WTC11 (cell line): Measurements from ENCODE around the gene STPG3. TPM values are rescaled to one million over a fixed set of nuclear protein-coding genes. Genes with fewer than 3 reads are reported as not detected.

Experiments used
- ATAC-seq: fragments of 200-7000 bp; cut with Tn5 transposase; 2 replicates; pipeline ENCODE4 v1.10.0; 2021; ENCODE audit warnings: mild to moderate bottlenecking, moderate library complexity
- CTCF ChIA-PET: fragments of 300-600 bp; sonication (Branson Sonifier 250); formaldehyde crosslinking; loops from one replicate; lab custom pipeline; 2021; ENCODE audit warnings: antibody characterized with exemption; lab: Charles Lee
- POLR2A ChIA-PET: fragments of 350-600 bp; sonication (Branson Sonifier 250); formaldehyde crosslinking; loops from one replicate; lab custom pipeline; 2021; ENCODE audit warnings: antibody characterized with exemption; lab: Charles Lee
- DNase-seq: peaks from one replicate; pipeline ENCODE4 v3.0.0; 2021; ENCODE audit warnings: low spot score
- H3K27ac Mint-ChIP-seq: 2 replicates; pipeline ENCODE4 v1.8.0; 2021; ENCODE audit warnings: mixed read lengths
- H3K27me3 Mint-ChIP-seq: 2 replicates; pipeline ENCODE4 v1.8.0; 2021; ENCODE audit warnings: low read depth, mild to moderate bottlenecking, moderate library complexity, mixed read lengths
- H3K36me3 Mint-ChIP-seq: 2 replicates; pipeline ENCODE4 v1.8.0; 2021; ENCODE audit warnings: mixed read lengths
- H3K4me1 Mint-ChIP-seq: 2 replicates; pipeline ENCODE4 v1.8.0; 2022; ENCODE audit warnings: mixed read lengths
- H3K4me3 Mint-ChIP-seq: 2 replicates; pipeline ENCODE4 v1.8.0; 2021; ENCODE audit warnings: mild to moderate bottlenecking, moderate library complexity, mixed read lengths
- H3K9me3 Mint-ChIP-seq: 2 replicates; pipeline ENCODE4 v1.8.0; 2021; ENCODE audit warnings: mixed read lengths
- ATF1 ChIP-seq: sonication (generic); formaldehyde crosslinking; IDR thresholded peaks from 2 replicates; pipeline ENCODE4 v1.8.1; 2023; ENCODE audit warnings: mild to moderate bottlenecking, moderate library complexity, missing genetic modification reagents
- GTF2I ChIP-seq: fragments of 250-450 bp; sonication (Bioruptor Pico); conservative IDR thresholded peaks from 2 replicates; pipeline ENCODE4 v1.4.0; 2021; ENCODE audit warnings: mild to moderate bottlenecking
- HMGA2 ChIP-seq: fragments of 250-450 bp; sonication (Bioruptor Pico); IDR thresholded peaks from 2 replicates; pipeline ENCODE4 v1.4.0; 2021; ENCODE audit warnings: mild to moderate bottlenecking, moderate library complexity
- SP1 ChIP-seq: sonication (generic); formaldehyde crosslinking; conservative IDR thresholded peaks from 2 replicates; pipeline ENCODE4 v1.8.1; 2022; ENCODE audit warnings: missing genetic modification reagents
- TCF7 ChIP-seq: sonication (generic); formaldehyde crosslinking; IDR thresholded peaks from 2 replicates; pipeline ENCODE4 v1.8.0; 2022; ENCODE audit warnings: mild to moderate bottlenecking, low read depth, missing genetic modification reagents, moderate library complexity
- TP53 ChIP-seq: sonication (generic); formaldehyde crosslinking; IDR thresholded peaks from 2 replicates; pipeline ENCODE4 v1.8.1; 2023; ENCODE audit warnings: mild to moderate bottlenecking, missing genetic modification reagents
- ZNF671 ChIP-seq: fragments of 250-450 bp; sonication (Bioruptor Pico); IDR thresholded peaks from 2 replicates; pipeline ENCODE4 v1.8.0; 2021; ENCODE audit warnings: mild to moderate bottlenecking
- total RNA-seq: library from RNA; stranded (reverse); gene quantifications from 3 replicates; pipeline ENCODE4 v1.2.3, GENCODE V29; 2021
- TF ChIP-seq, protein P1 (sequence below): sonication (generic); formaldehyde crosslinking; IDR thresholded peaks from 2 replicates; pipeline ENCODE4 v1.8.1; 2022; ENCODE audit warnings: mild to moderate bottlenecking, moderate library complexity, missing genetic modification reagents
- TF ChIP-seq, protein P2 (sequence below): fragments of 250-450 bp; sonication (Bioruptor Pico); IDR thresholded peaks from 2 replicates; pipeline ENCODE4 v1.8.0; 2021; ENCODE audit warnings: mild to moderate bottlenecking
- TF ChIP-seq, protein P3 (sequence below): sonication (generic); formaldehyde crosslinking; IDR thresholded peaks from 2 replicates; pipeline ENCODE4 v1.8.1; 2023; ENCODE audit warnings: mild to moderate bottlenecking, missing genetic modification reagents
- TF ChIP-seq, protein P4 (sequence below): sonication (generic); formaldehyde crosslinking; IDR thresholded peaks from 2 replicates; pipeline ENCODE4 v1.8.1; 2023; ENCODE audit warnings: mild to moderate bottlenecking, moderate library complexity, missing genetic modification reagents
- TF ChIP-seq, protein P5 (sequence below): sonication (generic); formaldehyde crosslinking; conservative IDR thresholded peaks from 2 replicates; pipeline ENCODE4 v1.8.1; 2022; ENCODE audit warnings: mild to moderate bottlenecking, missing genetic modification reagents
- TF ChIP-seq, protein P6 (sequence below): sonication (generic); formaldehyde crosslinking; IDR thresholded peaks from 2 replicates; pipeline ENCODE4 v1.8.1; 2023; ENCODE audit warnings: mild to moderate bottlenecking, missing genetic modification reagents, moderate library complexity

Gene STPG3
- total RNA-seq, 1 experiment from 2014 or later, result 0.26 TPM

DNA sequence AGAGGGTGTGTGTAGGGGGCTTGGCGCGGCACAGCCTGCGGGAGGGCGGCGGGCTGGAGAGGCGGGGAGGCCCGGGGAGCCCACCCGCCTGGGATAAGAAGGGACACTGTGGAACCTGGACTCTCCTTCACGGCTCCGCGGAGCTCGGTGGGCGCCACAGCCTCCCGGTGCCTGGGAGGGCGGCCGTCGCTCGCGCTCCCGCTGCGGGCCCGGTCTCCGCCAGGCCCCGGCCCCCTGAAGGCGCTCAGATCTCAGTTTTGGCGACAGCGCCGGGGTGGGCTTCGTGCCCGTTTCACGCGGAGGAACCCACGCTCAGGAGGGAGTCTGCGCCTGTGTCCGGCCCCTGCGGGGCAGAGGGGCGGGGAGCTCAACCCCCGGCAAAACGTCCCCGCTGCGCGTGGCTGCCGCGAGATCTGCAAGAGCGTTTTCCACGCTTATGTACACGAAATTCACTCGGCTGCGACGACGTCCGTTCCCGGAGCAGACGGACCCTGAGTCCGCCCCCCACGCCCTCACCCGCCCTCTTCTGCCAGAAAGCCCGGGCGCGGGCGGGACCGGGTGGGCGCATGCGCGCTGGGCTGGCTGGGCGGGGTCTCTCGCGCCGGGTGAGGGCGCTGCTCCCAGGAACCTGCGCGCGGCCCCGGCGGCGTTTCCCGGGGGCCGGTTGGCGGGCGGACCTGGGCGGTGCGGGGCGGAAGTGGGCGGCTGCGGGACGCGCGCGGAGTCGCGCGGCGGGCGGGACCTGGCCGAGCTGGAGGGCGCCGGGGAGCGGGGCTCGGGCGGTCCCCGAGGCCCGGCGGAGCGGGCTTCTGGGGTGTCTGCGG lies 3.8 kb downstream of the STPG3 start, which contains the start of gene NELFB (continued):
- TF ChIP-seq TCF7, result no peak
- TF ChIP-seq, protein P1, sequence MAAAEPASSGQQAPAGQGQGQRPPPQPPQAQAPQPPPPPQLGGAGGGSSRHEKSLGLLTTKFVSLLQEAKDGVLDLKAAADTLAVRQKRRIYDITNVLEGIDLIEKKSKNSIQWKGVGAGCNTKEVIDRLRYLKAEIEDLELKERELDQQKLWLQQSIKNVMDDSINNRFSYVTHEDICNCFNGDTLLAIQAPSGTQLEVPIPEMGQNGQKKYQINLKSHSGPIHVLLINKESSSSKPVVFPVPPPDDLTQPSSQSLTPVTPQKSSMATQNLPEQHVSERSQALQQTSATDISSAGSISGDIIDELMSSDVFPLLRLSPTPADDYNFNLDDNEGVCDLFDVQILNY, result 0 out of 2 replicates have a peak, but pooled peaks have one; percentile 45
- TF ChIP-seq, protein P2, sequence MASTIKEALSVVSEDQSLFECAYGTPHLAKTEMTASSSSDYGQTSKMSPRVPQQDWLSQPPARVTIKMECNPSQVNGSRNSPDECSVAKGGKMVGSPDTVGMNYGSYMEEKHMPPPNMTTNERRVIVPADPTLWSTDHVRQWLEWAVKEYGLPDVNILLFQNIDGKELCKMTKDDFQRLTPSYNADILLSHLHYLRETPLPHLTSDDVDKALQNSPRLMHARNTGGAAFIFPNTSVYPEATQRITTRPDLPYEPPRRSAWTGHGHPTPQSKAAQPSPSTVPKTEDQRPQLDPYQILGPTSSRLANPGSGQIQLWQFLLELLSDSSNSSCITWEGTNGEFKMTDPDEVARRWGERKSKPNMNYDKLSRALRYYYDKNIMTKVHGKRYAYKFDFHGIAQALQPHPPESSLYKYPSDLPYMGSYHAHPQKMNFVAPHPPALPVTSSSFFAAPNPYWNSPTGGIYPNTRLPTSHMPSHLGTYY (CRISPR knock-in tag), result no peak
- no peak for TF ChIP-seq GTF2I (CRISPR knock-in tag)
- TF ChIP-seq, protein P3, sequence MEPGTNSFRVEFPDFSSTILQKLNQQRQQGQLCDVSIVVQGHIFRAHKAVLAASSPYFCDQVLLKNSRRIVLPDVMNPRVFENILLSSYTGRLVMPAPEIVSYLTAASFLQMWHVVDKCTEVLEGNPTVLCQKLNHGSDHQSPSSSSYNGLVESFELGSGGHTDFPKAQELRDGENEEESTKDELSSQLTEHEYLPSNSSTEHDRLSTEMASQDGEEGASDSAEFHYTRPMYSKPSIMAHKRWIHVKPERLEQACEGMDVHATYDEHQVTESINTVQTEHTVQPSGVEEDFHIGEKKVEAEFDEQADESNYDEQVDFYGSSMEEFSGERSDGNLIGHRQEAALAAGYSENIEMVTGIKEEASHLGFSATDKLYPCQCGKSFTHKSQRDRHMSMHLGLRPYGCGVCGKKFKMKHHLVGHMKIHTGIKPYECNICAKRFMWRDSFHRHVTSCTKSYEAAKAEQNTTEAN (CRISPR knock-in tag), result no peak; the same call in 1 of the 2 replicates

DNA sequence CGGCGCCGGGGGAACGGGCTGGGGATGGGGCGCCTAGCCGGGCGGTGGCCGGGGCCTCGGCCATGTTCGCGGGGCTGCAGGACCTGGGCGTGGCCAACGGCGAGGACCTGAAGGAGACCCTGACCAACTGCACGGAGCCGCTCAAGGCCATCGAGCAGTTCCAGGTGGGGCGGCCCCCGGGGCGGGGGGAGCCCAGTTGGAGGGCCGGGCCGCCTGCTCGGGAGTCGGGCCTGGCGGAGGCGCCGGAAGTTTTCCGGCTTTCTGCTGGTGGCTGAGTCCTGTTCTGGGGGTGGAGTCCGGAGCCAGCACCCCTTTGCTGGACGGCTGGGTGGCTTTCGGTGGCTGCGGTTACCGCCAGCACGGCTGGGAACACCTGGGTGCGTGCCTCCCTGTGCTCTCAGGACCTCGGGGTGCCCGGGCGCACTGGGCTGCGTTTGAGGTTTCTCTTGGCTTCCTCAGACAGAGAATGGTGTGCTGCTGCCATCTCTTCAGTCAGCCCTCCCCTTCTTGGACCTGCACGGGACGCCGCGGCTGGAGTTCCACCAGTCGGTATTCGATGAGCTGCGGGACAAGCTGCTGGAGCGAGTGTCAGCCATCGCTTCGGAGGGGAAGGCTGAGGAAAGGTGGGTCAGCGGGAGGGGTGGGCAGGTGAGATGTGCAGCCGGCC lies 4.5 kb downstream of the STPG3 start:
- ATAC-seq, result peak; percentile 38
- H3K27ac Mint-ChIP-seq, result no peak overlapping the region
- POLR2A ChIA-PET, result interaction anchor here (1.5 to 1.6 kb wide), 2 partner anchors 15 to 55 kb away, joined by 4 to 8 read pairs; partner anchors contain the start of genes TPRN and TUBB4B
- no peaks in the 10 kb centered on the region for H3K9me3 Mint-ChIP-seq
- no peak for TF ChIP-seq ATF1
- TF ChIP-seq, protein P4, sequence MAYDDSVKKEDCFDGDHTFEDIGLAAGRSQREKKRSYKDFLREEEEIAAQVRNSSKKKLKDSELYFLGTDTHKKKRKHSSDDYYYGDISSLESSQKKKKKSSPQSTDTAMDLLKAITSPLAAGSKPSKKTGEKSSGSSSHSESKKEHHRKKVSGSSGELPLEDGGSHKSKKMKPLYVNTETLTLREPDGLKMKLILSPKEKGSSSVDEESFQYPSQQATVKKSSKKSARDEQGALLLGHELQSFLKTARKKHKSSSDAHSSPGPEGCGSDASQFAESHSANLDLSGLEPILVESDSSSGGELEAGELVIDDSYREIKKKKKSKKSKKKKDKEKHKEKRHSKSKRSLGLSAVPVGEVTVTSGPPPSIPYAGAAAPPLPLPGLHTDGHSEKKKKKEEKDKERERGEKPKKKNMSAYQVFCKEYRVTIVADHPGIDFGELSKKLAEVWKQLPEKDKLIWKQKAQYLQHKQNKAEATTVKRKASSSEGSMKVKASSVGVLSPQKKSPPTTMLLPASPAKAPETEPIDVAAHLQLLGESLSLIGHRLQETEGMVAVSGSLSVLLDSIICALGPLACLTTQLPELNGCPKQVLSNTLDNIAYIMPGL (CRISPR knock-in tag), result 0 out of 2 replicates have a peak, but pooled peaks have one; percentile 3
- TF ChIP-seq SP1 (CRISPR knock-in tag), result peak; percentile 27; the same call in 1 of the 2 replicates
- no peak for TF ChIP-seq ZNF671 (CRISPR knock-in tag)
- TF ChIP-seq, protein P5, sequence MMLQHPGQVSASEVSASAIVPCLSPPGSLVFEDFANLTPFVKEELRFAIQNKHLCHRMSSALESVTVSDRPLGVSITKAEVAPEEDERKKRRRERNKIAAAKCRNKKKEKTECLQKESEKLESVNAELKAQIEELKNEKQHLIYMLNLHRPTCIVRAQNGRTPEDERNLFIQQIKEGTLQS, result no peak
- TF ChIP-seq, protein P6, sequence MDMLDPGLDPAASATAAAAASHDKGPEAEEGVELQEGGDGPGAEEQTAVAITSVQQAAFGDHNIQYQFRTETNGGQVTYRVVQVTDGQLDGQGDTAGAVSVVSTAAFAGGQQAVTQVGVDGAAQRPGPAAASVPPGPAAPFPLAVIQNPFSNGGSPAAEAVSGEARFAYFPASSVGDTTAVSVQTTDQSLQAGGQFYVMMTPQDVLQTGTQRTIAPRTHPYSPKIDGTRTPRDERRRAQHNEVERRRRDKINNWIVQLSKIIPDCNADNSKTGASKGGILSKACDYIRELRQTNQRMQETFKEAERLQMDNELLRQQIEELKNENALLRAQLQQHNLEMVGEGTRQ (CRISPR knock-in tag), result peak; percentile 18; the same call in 1 of the 2 replicates
- TF ChIP-seq HMGA2, result no peak
- TF ChIP-seq, all 79 proteins: peak for 3
- peak; percentile 57 for DNase-seq
- Mint-ChIP-seq H3K4me3 (peak overlapping the region; percentile 83), H3K27me3 (peaks cover 7% of the 10 kb centered on the region; the same call in 1 of the 2 replicates), H3K4me1 (peaks cover 8% of the 10 kb centered on the region), H3K36me3 (peaks cover 16% of the 10 kb centered on the region)
- CTCF ChIA-PET, result interaction anchor here (0.8 to 4.6 kb wide), 9 partner anchors 11 to 192 kb away, joined by 3 to 59 read pairs (median 7); partner anchors contain the start of gene TOR4A

DNA sequence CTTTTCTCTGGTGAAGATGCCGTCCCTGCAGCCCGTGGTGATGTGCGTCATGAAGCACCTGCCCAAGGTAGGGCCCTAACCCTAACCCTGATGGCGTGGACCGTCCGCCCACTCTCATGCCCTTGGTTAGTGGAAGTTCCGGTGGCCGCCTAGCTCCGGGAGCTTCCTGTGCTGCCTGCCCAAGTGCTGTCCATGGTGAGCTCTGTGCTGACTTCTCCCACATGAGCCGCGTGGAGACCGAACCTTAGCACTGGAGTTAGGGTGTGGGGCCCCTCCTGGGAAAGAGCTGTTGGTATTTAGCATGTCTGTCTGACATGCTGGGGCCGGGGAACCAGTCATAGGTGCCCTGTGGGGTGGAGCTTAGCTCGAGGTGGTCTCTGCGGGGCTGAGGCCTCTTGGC lies 5.3 kb downstream of the STPG3 start:
- Mint-ChIP-seq H3K36me3 (peaks cover 16% of the 10 kb centered on the region), H3K27me3 (peaks cover 7% of the 10 kb centered on the region; the same call in 1 of the 2 replicates), H3K27ac (no peak overlapping the region)
- ChIA-PET POLR2A (interaction anchor here (1.5 kb wide), 1 partner anchor 16 kb away, joined by 8 read pairs; the partner anchor contains the start of gene TUBB4B), CTCF (interaction anchor here (0.7 to 1.6 kb wide), 4 partner anchors 12 to 40 kb away, joined by 3 to 10 read pairs (median 7); partner anchors contain the start of gene TOR4A)
- no peak for ATAC-seq
- no peak for DNase-seq
- TF ChIP-seq, protein P4 (CRISPR knock-in tag), result 0 out of 2 replicates have a peak, but pooled peaks have one; percentile 13
- no peak for TF ChIP-seq TP53 (CRISPR knock-in tag)
- TF ChIP-seq, all 79 proteins: peak for 1
- Mint-ChIP-seq H3K9me3 (no peaks in the 10 kb centered on the region), H3K4me1 (peaks cover 5% of the 10 kb centered on the region), H3K4me3 (peak overlapping the region; percentile 83)
